T-helper 2 cell treated with Interferon-gamma antibody and Interleukin-4, amounts not matched to agents 5 μg/mL and 100 μg/mL, for 36 hours (primary cell): ENCODE data around the gene DGCR2.
"Not testable (repeated sequence)": the region's sequence is repeated elsewhere in the genome, so short reads cannot be mapped to it uniquely, and the experiment has no call there.

Source experiments
- DNase-seq: peaks from one replicate; pipeline ENCODE4 v3.0.0; 2021; ENCODE audit warnings: low spot score
- H3K27ac Mint-ChIP-seq: one replicate; pipeline ENCODE4 v1.8.0; 2021; ENCODE audit warnings: mild to moderate bottlenecking, mixed read lengths
- H3K27me3 Mint-ChIP-seq: one replicate; pipeline ENCODE4 v1.8.0; 2021; ENCODE audit warnings: low read depth, mixed read lengths
- H3K36me3 Mint-ChIP-seq: one replicate; pipeline ENCODE4 v1.8.0; 2021; ENCODE audit warnings: low read depth, mixed read lengths
- H3K4me1 Mint-ChIP-seq: one replicate; pipeline ENCODE4 v1.8.0; 2021; ENCODE audit warnings: low read depth, mixed read lengths
- H3K4me3 Mint-ChIP-seq: one replicate; pipeline ENCODE4 v1.8.0; 2022; ENCODE audit warnings: mild to moderate bottlenecking, moderate library complexity, mixed read lengths
- H3K9me3 Mint-ChIP-seq: one replicate; pipeline ENCODE4 v1.8.0; 2021; ENCODE audit warnings: mixed read lengths

The DGCR2 gene

GRCh38 chr22:19122143-19122751 lies at the start of gene DGCR2:
Gene DGCR2, minus strand, starts transcription at chr22:19122412. Its CDS starts 206 bp downstream, at chr22:19122206.
- Mint-ChIP-seq H3K4me3 (peak within 1 kb of the TSS; percentile 92), H3K27ac (peak within 1 kb of the TSS; percentile 72), H3K36me3 (peaks cover 2% of the 10 kb centered on the region), H3K4me1 (peaks cover 25% of the 10 kb centered on the region), H3K27me3 (no peaks in the 10 kb centered on the region), H3K9me3 (no peaks in the 10 kb centered on the region)
- peak; percentile 91 for DNase-seq

- DNase-seq: no peak
- no peaks in the 10 kb centered on the region for H3K9me3 Mint-ChIP-seq
- no peak overlapping the region for H3K27ac Mint-ChIP-seq
- H3K36me3 Mint-ChIP-seq: peaks cover 2% of the 10 kb centered on the region
- H3K27me3 Mint-ChIP-seq: peaks cover 39% of the 10 kb centered on the region
- peaks cover 23% of the 10 kb centered on the region for H3K4me1 Mint-ChIP-seq
- peak overlapping the region; percentile 94 for H3K4me3 Mint-ChIP-seq
Observed at GRCh38 chr22:19169947-19170318, 47.7 kb upstream of the DGCR2 start.

GRCh38 chr22:19169002-19169946 lies 47.1 kb upstream of the DGCR2 start:
- Mint-ChIP-seq H3K27me3 (peaks cover 39% of the 10 kb centered on the region), H3K9me3 (no peaks in the 10 kb centered on the region), H3K36me3 (peaks cover 2% of the 10 kb centered on the region), H3K4me3 (peak overlapping the region; percentile 49), H3K27ac (no peak overlapping the region), H3K4me1 (peaks cover 23% of the 10 kb centered on the region)
- DNase-seq: no peak

- no peak for DNase-seq
- peaks cover 2% of the 10 kb centered on the region for H3K36me3 Mint-ChIP-seq
- H3K4me3 Mint-ChIP-seq: no peak overlapping the region
- H3K27me3 Mint-ChIP-seq: peaks cover 39% of the 10 kb centered on the region
- peaks cover 20% of the 10 kb centered on the region for H3K4me1 Mint-ChIP-seq
- H3K9me3 Mint-ChIP-seq: no peaks in the 10 kb centered on the region
- no peak overlapping the region for H3K27ac Mint-ChIP-seq
Observed at GRCh38 chr22:19168088-19168890, 46.1 kb upstream of the DGCR2 start.

GRCh38 chr22:19167106-19167869 lies 45.1 kb upstream of the DGCR2 start:
- peaks cover 13% of the 10 kb centered on the region for H3K4me1 Mint-ChIP-seq
- H3K36me3 Mint-ChIP-seq: peaks cover 2% of the 10 kb centered on the region
- H3K27ac Mint-ChIP-seq: no peak overlapping the region
- peaks cover 39% of the 10 kb centered on the region for H3K27me3 Mint-ChIP-seq
- no peak for DNase-seq
- H3K9me3 Mint-ChIP-seq: no peaks in the 10 kb centered on the region
- H3K4me3 Mint-ChIP-seq: no peak overlapping the region

GRCh38 chr22:19166421-19166820 lies 44.2 kb upstream of the DGCR2 start:
- no peak for DNase-seq
- Mint-ChIP-seq H3K4me3 (no peak overlapping the region), H3K27me3 (peaks cover 39% of the 10 kb centered on the region), H3K9me3 (no peaks in the 10 kb centered on the region), H3K36me3 (no peaks in the 10 kb centered on the region), H3K4me1 (peaks cover 10% of the 10 kb centered on the region), H3K27ac (no peak overlapping the region)

GRCh38 chr22:19164425-19164824 lies 42.2 kb upstream of the DGCR2 start:
- Mint-ChIP-seq H3K27ac (no peak overlapping the region), H3K27me3 (peaks cover 30% of the 10 kb centered on the region), H3K4me1 (peaks cover 2% of the 10 kb centered on the region), H3K4me3 (no peak overlapping the region), H3K9me3 (no peaks in the 10 kb centered on the region), H3K36me3 (no peaks in the 10 kb centered on the region)
- DNase-seq: no peak

GRCh38 chr22:19158649-19159048 lies 36.4 kb upstream of the DGCR2 start:
- DNase-seq, H3K4me1 Mint-ChIP-seq, H3K27ac Mint-ChIP-seq, H3K36me3 Mint-ChIP-seq, H3K27me3 Mint-ChIP-seq, H3K4me3 Mint-ChIP-seq, H3K9me3 Mint-ChIP-seq: not testable (repeated sequence)

GRCh38 chr22:19156109-19156508 lies 33.9 kb upstream of the DGCR2 start:
- H3K27ac Mint-ChIP-seq, DNase-seq, H3K36me3 Mint-ChIP-seq, H3K4me3 Mint-ChIP-seq, H3K9me3 Mint-ChIP-seq, H3K4me1 Mint-ChIP-seq: not testable (repeated sequence)
- H3K27me3 Mint-ChIP-seq: peaks cover 30% of the 10 kb centered on the region

- no peak overlapping the region for H3K27ac Mint-ChIP-seq
Observed at GRCh38 chr22:19152942-19153883, 31.0 kb upstream of the DGCR2 start.

GRCh38 chr22:19151329-19152191 lies 29.3 kb upstream of the DGCR2 start:
- H3K27me3 Mint-ChIP-seq: peaks cover 61% of the 10 kb centered on the region
- H3K36me3 Mint-ChIP-seq: no peaks in the 10 kb centered on the region
- H3K4me3 Mint-ChIP-seq: peak overlapping the region; percentile 69
- no peak for DNase-seq
- H3K9me3 Mint-ChIP-seq: no peaks in the 10 kb centered on the region
- no peak overlapping the region for H3K27ac Mint-ChIP-seq
- H3K4me1 Mint-ChIP-seq: peaks cover 3% of the 10 kb centered on the region

More at GRCh38 chr22:19152942-19153883, 31.0 kb upstream of the DGCR2 start:
- no peak overlapping the region for H3K4me3 Mint-ChIP-seq
- peaks cover 45% of the 10 kb centered on the region for H3K27me3 Mint-ChIP-seq
- H3K9me3 Mint-ChIP-seq: no peaks in the 10 kb centered on the region
- H3K36me3 Mint-ChIP-seq: no peaks in the 10 kb centered on the region
- DNase-seq: no peak
- H3K4me1 Mint-ChIP-seq: peaks cover 3% of the 10 kb centered on the region
